ENCODE results near the gene OR4F29. TPM values are rescaled to one million over a fixed set of nuclear protein-coding genes. Genes with fewer than 3 reads are reported as not detected.
"Not testable (repeated sequence)": the region's sequence is repeated elsewhere in the genome, so short reads cannot be mapped to it uniquely, and the experiment has no call there.

The OR4F29 gene
- polyA plus RNA-seq (2013, experiment 1 of 2), result not detected
- not detected for polyA plus RNA-seq (2013, experiment 2 of 2)

- not testable (repeated sequence) for H2BK5ac ChIP-seq (ENCODE audit: low read depth, low read length, poor library complexity, severe bottlenecking); H2AFZ ChIP-seq (ENCODE audit: low read depth, low read length); H3K4ac ChIP-seq (ENCODE audit: low read depth in 1 of 2, low read length in 2 of 2); H3K18ac ChIP-seq (ENCODE audit: low read depth in 1 of 2, low read length in 2 of 2); H3K4me1 ChIP-seq (ENCODE audit: control insufficient read depth, insufficient read depth, low read depth, low read length); H4K8ac ChIP-seq (ENCODE audit: low read length); H3K79me1 ChIP-seq (replicated peaks; ENCODE audit: low read length, poor library complexity, severe bottlenecking); H3K9me3 ChIP-seq (ENCODE audit: control insufficient read depth, low read length); H3K36me3 ChIP-seq (ENCODE audit: control insufficient read depth in 1 of 2, insufficient read depth in 2 of 2, low read depth in 1 of 2, low read length in 2 of 2); H4K91ac ChIP-seq (ENCODE audit: low read length); H2AK5ac ChIP-seq (ENCODE audit: low read length, severe bottlenecking); H2BK15ac ChIP-seq (ENCODE audit: low read depth, poor library complexity, severe bottlenecking); DNase-seq; H3K27ac ChIP-seq (ENCODE audit: low read length, poor library complexity, severe bottlenecking); H3K27me3 ChIP-seq (ENCODE audit: control insufficient read depth in 1 of 2, insufficient read depth in 1 of 2, low read length in 2 of 2); H3K14ac ChIP-seq (ENCODE audit: low read length in 2 of 2); H3K9ac ChIP-seq (ENCODE audit: low read length); H2BK120ac ChIP-seq (ENCODE audit: low read depth, low read length); H3K23ac ChIP-seq (ENCODE audit: low read length in 2 of 2); H3K4me3 ChIP-seq (ENCODE audit: insufficient read depth in 1 of 2, low read depth in 1 of 2, low read length in 2 of 2); H3K4me2 ChIP-seq (ENCODE audit: low read length, poor library complexity, severe bottlenecking); H2BK12ac ChIP-seq (ENCODE audit: low read length in 2 of 2)
These were observed at the start of gene OR4F29 for GRCh38 chr1:451578-451977. OR4F29 (minus strand) TSS chr1:451678; CDS start chr1:451678, 0 bp downstream.

All from mesenchymal stem cell (in vitro differentiated cells and primary cell).